A549 (cell line): ENCODE data around the gene DDIT4. TPM values are rescaled to one million over a fixed set of nuclear protein-coding genes. Genes with fewer than 3 reads are reported as not detected.

ENCODE experiments used
- ATAC-seq, 2 experiments: fragments of 200-7000 bp in 1 of 2; fragments of >200 bp in 1 of 2; cut with Nextera tagmentation in 1 of 2; cut with Tn5 transposase in 1 of 2; 3 replicates each; pipeline versions ENCODE4 v1.8.0 to v1.9.1; 2018 to 2020; ENCODE audit warnings: mild to moderate bottlenecking in 1 of 2, moderate library complexity in 1 of 2
- CTCF ChIA-PET: fragments of 300-600 bp; sonication (Branson Sonifier 250); formaldehyde crosslinking; extraction: SDS; loops from one replicate; lab custom pipeline; 2021; ENCODE audit warnings: antibody characterized with exemption, inconsistent platforms; lab: Yijun Ruan, JAX
- POLR2A ChIA-PET: fragments of 350-600 bp; formaldehyde crosslinking; extraction: SDS; loops from one replicate; lab custom pipeline; 2021; ENCODE audit warnings: antibody characterized with exemption, inconsistent platforms; lab: Yijun Ruan, JAX
- DNase-seq, 2 experiments: peaks; one replicate each; pipeline versions ENCODE4 v3.0.0 to v3.0.0-alpha.2; 2011 to 2016; ENCODE audit warnings: low read depth in 1 of 2, low spot score in 1 of 2
- FAIRE-seq: peaks from 2 replicates; lab custom pipeline; 2011; peaks lifted over from hg19 to GRCh38; lab: Jason Lieb, UNC
- H3K27ac ChIP-seq, 2 experiments: fragments of >200 bp; sonication (Bioruptor Twin); formaldehyde crosslinking; 3 replicates each; pipeline ENCODE4 v1.5.1; 2016 to 2017
- H3K4me1 ChIP-seq: fragments of >200 bp; sonication (Bioruptor Twin); formaldehyde crosslinking; 3 replicates; pipeline ENCODE4 v1.6.1; 2016
- H3K4me2 ChIP-seq: fragments of >200 bp; sonication (Bioruptor Twin); formaldehyde crosslinking; 3 replicates; pipeline ENCODE4 v1.6.1; 2016
- H3K4me3 ChIP-seq: fragments of >200 bp; sonication (Bioruptor Twin); formaldehyde crosslinking; 3 replicates; pipeline ENCODE4 v1.5.1; 2016
- H3K9me3 ChIP-seq: fragments of >200 bp; sonication (Bioruptor Twin); formaldehyde crosslinking; 3 replicates; pipeline ENCODE4 v1.6.1; 2016
- ATOH8 ChIP-seq: fragments of 250-450 bp; sonication (Bioruptor Pico); IDR thresholded peaks from 2 replicates; pipeline ENCODE4 v1.5.0; 2020; ENCODE audit warnings: low read depth, mild to moderate bottlenecking, moderate library complexity
- BHLHE40 ChIP-seq: IDR thresholded peaks from 2 replicates; pipeline ENCODE4 v1.6.1; 2012; ENCODE audit warnings: low read depth, low read length, inconsistent platforms
- EHMT2 ChIP-seq: fragments of 200-600 bp; sonication (generic); IDR thresholded peaks from 2 replicates; pipeline ENCODE4 v1.6.1; 2016; ENCODE audit warnings: antibody characterized with exemption, low read depth, mild to moderate bottlenecking, moderate library complexity
- EP300 ChIP-seq, 2 experiments: fragments of >200 bp; sonication (Bioruptor Twin); formaldehyde crosslinking; IDR thresholded peaks; 2 replicates in 1 of 2; 3 replicates in 1 of 2; pipeline ENCODE4 v1.6.1; 2016 to 2017
- GATA3 ChIP-seq: IDR thresholded peaks from 2 replicates; pipeline ENCODE4 v1.6.1; 2012; ENCODE audit warnings: borderline replicate concordance
- HEYL ChIP-seq: fragments of 250-450 bp; sonication (Bioruptor Pico); IDR thresholded peaks from 2 replicates; pipeline ENCODE4 v1.8.0; 2021; ENCODE audit warnings: mild to moderate bottlenecking, moderate library complexity
- HMGXB4 ChIP-seq: fragments of 250-450 bp; sonication (Bioruptor Pico); IDR thresholded peaks from 2 replicates; pipeline ENCODE4 v1.5.0; 2021; ENCODE audit warnings: mild to moderate bottlenecking, moderate library complexity, borderline replicate concordance
- JUN ChIP-seq, 2 experiments: fragments of >200 bp; sonication (Bioruptor Twin); formaldehyde crosslinking; IDR thresholded peaks; 2 replicates in 1 of 2; 3 replicates in 1 of 2; pipeline ENCODE4 v1.6.1; 2016 to 2017
- KDM1A ChIP-seq: fragments of 200-600 bp; sonication (generic); IDR thresholded peaks from 2 replicates; pipeline ENCODE4 v1.6.1; 2016; ENCODE audit warnings: low read depth, mild to moderate bottlenecking
- KDM5A ChIP-seq: fragments of 200-600 bp; sonication (generic); IDR thresholded peaks from 2 replicates; pipeline ENCODE4 v1.6.1; 2016; ENCODE audit warnings: antibody characterized with exemption, mild to moderate bottlenecking
- MAFK ChIP-seq: fragments of 450-650 bp; IDR thresholded peaks from 2 replicates; pipeline ENCODE4 v1.6.1; 2014; ENCODE audit not compliant: partially characterized antibody
- NFE2L2 ChIP-seq: fragments of 150-350 bp; conservative IDR thresholded peaks from 2 replicates; pipeline ENCODE4 v1.6.1; 2014; ENCODE audit warnings: low read length
- RCOR1 ChIP-seq: fragments of 150-350 bp; IDR thresholded peaks from 2 replicates; pipeline ENCODE4 v1.6.1; 2014; ENCODE audit warnings: antibody characterized with exemption, low read length, low read depth
- RFX5 ChIP-seq: fragments of 450-650 bp; IDR thresholded peaks from 2 replicates; pipeline ENCODE4 v1.7.1; 2014; ENCODE audit warnings: antibody characterized with exemption, mild to moderate bottlenecking, moderate library complexity
- TP53 ChIP-seq: fragments of 250-450 bp; sonication (Bioruptor Pico); IDR thresholded peaks from 2 replicates; pipeline ENCODE4 v1.5.0; 2021; ENCODE audit warnings: mild to moderate bottlenecking, moderate library complexity
- ZC3H11A ChIP-seq: fragments of 450-650 bp; IDR thresholded peaks from 2 replicates; pipeline ENCODE4 v1.6.1; 2014; ENCODE audit warnings: antibody characterized with exemption, mild to moderate bottlenecking
- ZFP36 ChIP-seq: fragments of 450-650 bp; IDR thresholded peaks from 2 replicates; pipeline ENCODE4 v1.6.1; 2014; ENCODE audit warnings: borderline replicate concordance; ENCODE audit not compliant: partially characterized antibody
- ZNF302 ChIP-seq: fragments of 250-450 bp; sonication (Bioruptor Pico); IDR thresholded peaks from 2 replicates; pipeline ENCODE4 v1.9.0; 2021; ENCODE audit warnings: inconsistent platforms, mild to moderate bottlenecking, moderate library complexity
- ZSCAN20 ChIP-seq: fragments of 250-450 bp; sonication (Bioruptor Pico); IDR thresholded peaks from 2 replicates; pipeline ENCODE4 v1.8.0; 2022; ENCODE audit warnings: mild to moderate bottlenecking, moderate library complexity
- WGBS: methylation state at CpG from one replicate; pipeline ENCODE4 v1.1.6; 2017; ENCODE audit errors: missing lambda C conversion rate; 5-methylcytosine and 5-hydroxymethylcytosine counted together
- polyA plus RNA-seq, 4 experiments: library from polyadenylated mRNA; depleted of rRNA in 3 of 4; stranded (reverse); fragments of >200 nt; fragmentation: RNase III in 1 of 4; extraction: RNeasy Plus Mini Kit Qiagen cat#74134 plus additional on column Dnase treatment in 1 of 4; gene quantifications; 2 replicates in 3 of 4; 3 replicates in 1 of 4; pipeline ENCODE4 v1.2.3, GENCODE V29; 2011 to 2017

The DDIT4 gene
- polyA plus RNA-seq, 2 of the 4 experiments (the other 2 are of a cell fraction), result 239 to 392 TPM

GRCh38 chr10:72257051-72257892 is 16.5 kb upstream of the DDIT4 start:
- no peak for FAIRE-seq
- POLR2A ChIA-PET, result interaction anchor here (1.5 kb wide), 1 partner anchor 16 kb away, joined by 4 read pairs; the partner anchor contains the start of gene DDIT4
- CTCF ChIA-PET, result interaction anchor here (0.7 to 2.9 kb wide), 5 partner anchors 10 to 71 kb away, joined by 3 to 11 read pairs (median 6); partner anchors contain the start of gene DDIT4
- H3K9me3 ChIP-seq, result no peaks in the 10 kb centered on the region
- peak overlapping the region; percentile 99 to 100 for H3K27ac ChIP-seq
- no peak for ATAC-seq
- H3K4me1 ChIP-seq, result peaks cover 80% of the 10 kb centered on the region
- no peak overlapping the region for H3K4me2 ChIP-seq
- H3K4me3 ChIP-seq, result no peak overlapping the region
- 70% methylated on average over 8 of the region's 8 CpGs for WGBS
- DNase-seq, result peak in 1 of 2 experiments; percentile 43
- no peak for TF ChIP-seq ZNF302 (CRISPR knock-in tag)
- TF ChIP-seq TP53 (CRISPR knock-in tag), result peak; percentile 51; the same call in 1 of the 2 replicates

GRCh38 chr10:72258617-72259016 is 15.1 kb upstream of the DDIT4 start:
- Histone ChIP-seq H3K9me3 (no peaks in the 10 kb centered on the region), H3K4me1 (peaks cover 83% of the 10 kb centered on the region), H3K4me2 (0 out of 3 replicates have a peak overlapping the region, but pooled peaks have one; percentile 95), H3K27ac (peak overlapping the region; percentile 99 to 100), H3K4me3 (no peak overlapping the region)
- DNase-seq (no peak), FAIRE-seq (no peak), ATAC-seq (no peak)
- TF ChIP-seq RCOR1 (no peak), KDM5A (no peak), HMGXB4 (CRISPR knock-in tag) (no peak), GATA3 (no peak), MAFK (no peak), EP300 (IDR thresholded peaks at IDR 0.05) (no peak), ATOH8 (CRISPR knock-in tag) (no peak), ZSCAN20 (CRISPR knock-in tag) (no peak), ZFP36 (no peak), JUN (IDR thresholded peaks at IDR 0.05) (no peak), RFX5 (no peak), HEYL (CRISPR knock-in tag) (no peak), EHMT2 (no peak), KDM1A (no peak), ZC3H11A (no peak), BHLHE40 (no peak), NFE2L2 (no peak)
- 95% methylated on average over 4 of the region's 4 CpGs for WGBS
- ChIA-PET POLR2A (interaction anchor here (0.7 to 4.8 kb wide), 4 partner anchors 15 to 62 kb away, joined by 3 to 155 read pairs (median 11); partner anchors contain the start of gene DDIT4), CTCF (interaction anchor here (1.1 to 2.9 kb wide), 7 partner anchors 11 to 79 kb away, joined by 3 to 11 read pairs (median 6); partner anchors contain the start of gene DDIT4)
